ENCODE results near the gene ZCCHC24.
"Not testable (repeated sequence)": the region's sequence is repeated elsewhere in the genome, so short reads cannot be mapped to it uniquely, and the experiment has no call there.

The ZCCHC24 gene

GRCh38 chr10:79340646-79341244, 104.7 kb downstream of the ZCCHC24 start:
- DNase-seq: no peak

GRCh38 chr10:79339266-79339665, 106.2 kb downstream of the ZCCHC24 start:
- DNase-seq: no peak

- DNase-seq: not testable (repeated sequence)
Observed at GRCh38 chr10:79337783-79338469, 107.5 kb downstream of the ZCCHC24 start.

DNA sequence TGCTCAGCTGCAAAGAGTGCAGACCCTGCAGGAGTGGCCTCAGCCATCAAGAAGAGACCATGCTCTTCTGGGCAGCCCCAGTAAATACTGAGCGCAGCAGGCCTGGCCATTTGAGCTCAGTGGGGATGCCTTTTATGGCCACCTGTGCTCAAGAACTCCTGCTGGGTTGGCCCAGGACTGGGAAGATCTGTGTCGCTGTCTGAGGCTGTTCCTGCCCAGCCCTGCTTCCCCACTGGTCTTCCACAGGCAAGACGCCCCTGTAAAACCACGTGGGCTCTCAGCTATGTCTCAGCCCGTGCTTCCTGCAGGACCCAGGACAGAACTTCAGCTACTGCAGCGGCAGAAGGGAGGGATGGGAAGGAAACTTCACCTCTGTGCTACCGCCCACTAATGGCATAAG, 108.7 kb downstream of the ZCCHC24 start:
- DNase-seq: no peak

- DNase-seq: no peak
Observed at GRCh38 chr10:79336276-79336675, 109.1 kb downstream of the ZCCHC24 start.

- no peak for DNase-seq
Observed at GRCh38 chr10:79335470-79336235, 109.8 kb downstream of the ZCCHC24 start.

DNA sequence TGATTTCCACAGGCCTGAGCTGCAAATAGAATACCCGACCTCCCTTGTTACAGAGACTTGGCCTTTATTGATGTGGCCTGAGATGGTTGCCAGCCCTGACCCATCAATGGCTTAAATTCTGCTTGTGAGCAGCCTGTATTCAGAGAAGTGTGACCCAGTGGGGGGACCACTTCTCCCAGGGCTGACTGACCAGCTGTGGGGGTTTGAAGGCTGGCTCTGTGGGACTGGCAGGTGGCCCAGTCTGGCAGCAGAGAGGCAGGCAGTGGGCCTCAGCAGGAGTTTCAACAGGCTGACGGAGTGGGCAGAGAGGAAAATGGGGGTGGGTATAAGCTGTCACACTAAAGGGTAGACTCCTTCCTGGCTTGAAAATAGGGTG, 110.3 kb downstream of the ZCCHC24 start:
- DNase-seq: no peak

GRCh38 chr10:79334573-79334972, 110.9 kb downstream of the ZCCHC24 start:
- DNase-seq: no peak

- DNase-seq: no peak
Observed at GRCh38 chr10:79333513-79333912, 111.9 kb downstream of the ZCCHC24 start.

DNA sequence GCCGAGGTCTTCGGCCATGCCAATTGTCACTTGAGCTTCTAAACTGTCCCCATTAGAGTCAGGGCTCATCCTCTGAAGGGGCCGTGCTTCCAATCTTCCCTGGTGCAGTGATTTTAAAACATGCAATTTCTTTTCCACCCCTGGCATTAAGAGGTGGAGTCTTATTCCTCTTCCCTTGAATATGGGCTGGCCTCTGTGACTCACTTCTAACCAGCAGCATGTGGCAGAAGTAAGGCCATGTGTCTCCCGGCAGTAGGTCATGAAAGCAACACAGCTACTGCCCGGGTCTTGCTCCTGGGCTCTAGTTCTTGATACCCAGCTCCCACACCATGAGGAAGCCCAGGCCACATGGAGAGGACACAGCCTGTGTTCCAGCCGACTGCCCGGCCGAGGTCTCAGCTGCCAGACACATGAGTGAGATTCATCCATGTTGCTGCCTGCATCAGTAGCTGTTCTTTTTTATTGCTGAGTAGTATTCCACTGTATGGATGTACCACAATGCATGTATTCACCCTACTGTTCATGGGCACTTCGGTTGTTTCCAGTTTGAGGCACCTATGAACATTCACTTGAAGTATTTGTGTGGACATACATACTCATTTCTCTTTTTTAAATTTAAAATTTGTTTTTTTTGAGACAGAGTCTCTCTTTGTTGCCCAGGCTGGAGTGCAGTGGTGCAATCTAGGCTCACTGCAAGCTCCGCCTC, 112.7 kb downstream of the ZCCHC24 start:
- not testable (repeated sequence) for DNase-seq

Measured in NCI-H510A (cell line).